ENCODE results near the gene DPP10.

DNA sequence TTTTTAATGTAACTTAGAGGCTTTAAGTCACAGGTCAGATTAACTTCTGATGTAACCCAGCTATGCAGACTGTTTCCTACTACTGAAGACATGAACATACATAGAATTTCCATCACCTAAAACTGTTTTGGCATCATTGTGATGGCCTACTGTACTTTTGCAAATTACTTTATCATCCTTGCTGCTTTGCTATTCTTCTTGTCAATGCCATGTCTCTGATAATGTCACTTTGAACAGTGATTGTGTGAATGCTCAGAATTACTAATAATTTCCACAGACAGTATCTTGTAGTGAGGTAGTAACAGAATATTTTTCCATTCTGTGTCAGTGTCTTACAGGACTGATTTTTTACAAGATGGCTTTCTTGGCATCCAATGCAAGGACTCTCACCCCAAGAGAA, 663.5 kb downstream of the DPP10 start:
- TF ChIP-seq, protein P1, sequence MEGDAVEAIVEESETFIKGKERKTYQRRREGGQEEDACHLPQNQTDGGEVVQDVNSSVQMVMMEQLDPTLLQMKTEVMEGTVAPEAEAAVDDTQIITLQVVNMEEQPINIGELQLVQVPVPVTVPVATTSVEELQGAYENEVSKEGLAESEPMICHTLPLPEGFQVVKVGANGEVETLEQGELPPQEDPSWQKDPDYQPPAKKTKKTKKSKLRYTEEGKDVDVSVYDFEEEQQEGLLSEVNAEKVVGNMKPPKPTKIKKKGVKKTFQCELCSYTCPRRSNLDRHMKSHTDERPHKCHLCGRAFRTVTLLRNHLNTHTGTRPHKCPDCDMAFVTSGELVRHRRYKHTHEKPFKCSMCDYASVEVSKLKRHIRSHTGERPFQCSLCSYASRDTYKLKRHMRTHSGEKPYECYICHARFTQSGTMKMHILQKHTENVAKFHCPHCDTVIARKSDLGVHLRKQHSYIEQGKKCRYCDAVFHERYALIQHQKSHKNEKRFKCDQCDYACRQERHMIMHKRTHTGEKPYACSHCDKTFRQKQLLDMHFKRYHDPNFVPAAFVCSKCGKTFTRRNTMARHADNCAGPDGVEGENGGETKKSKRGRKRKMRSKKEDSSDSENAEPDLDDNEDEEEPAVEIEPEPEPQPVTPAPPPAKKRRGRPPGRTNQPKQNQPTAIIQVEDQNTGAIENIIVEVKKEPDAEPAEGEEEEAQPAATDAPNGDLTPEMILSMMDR (IDR thresholded peaks at IDR 0.05): no peak
- TF ChIP-seq EZH2phosphoT487 (IDR thresholded peaks at IDR 0.05): no peak

All from neural progenitor cell (in vitro differentiated cells).